Gastroesophageal sphincter (tissue), 3 donors: Measurements from ENCODE around the gene TCP10L.

Experiments
- CTCF ChIP-seq, 4 experiments: fragments of 200-600 bp in 2 of 4; fragments of 450-650 bp in 2 of 4; sonication (generic) in 1 of 4; IDR thresholded peaks; one replicate each; pipeline ENCODE4 v1.5.1; 2017 to 2019; ENCODE audit warnings: antibody characterized with exemption in 4 of 4, mild to moderate bottlenecking in 2 of 4, moderate library complexity in 2 of 4
- POLR2A ChIP-seq, 2 donors: fragments of 450-650 bp; IDR thresholded peaks; one replicate each; pipeline ENCODE4 v1.6.1; 2017; ENCODE audit warnings: antibody characterized with exemption in 2 of 2, mild to moderate bottlenecking in 2 of 2, moderate library complexity in 1 of 2
- POLR2AphosphoS5 ChIP-seq: sonication (generic); formaldehyde crosslinking; IDR thresholded peaks from one replicate; pipeline ENCODE4 v1.6.1; 2017; ENCODE audit warnings: antibody characterized with exemption

DNA sequence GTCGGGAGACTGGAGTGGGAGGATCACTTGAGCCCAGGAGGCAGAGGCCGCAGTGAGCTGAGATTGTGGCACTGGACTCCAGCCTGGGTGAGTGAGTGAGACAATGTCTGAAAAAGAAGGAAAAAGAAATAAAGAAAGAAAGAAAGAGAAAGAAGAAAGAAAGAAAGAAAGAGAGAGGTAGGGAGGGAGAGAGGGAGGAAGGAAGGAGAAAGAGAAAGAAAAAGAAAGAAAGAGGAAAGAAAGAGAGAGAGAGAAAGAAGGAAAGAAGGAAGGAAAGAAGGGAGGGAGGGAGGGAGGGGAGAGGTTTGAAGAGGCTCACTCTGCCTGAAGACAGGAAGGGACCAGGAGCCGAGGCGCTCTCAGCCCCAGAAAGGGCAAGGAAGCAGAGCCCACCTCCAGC lies 4.8 kb upstream of the TCP10L start:
- no peak for TF ChIP-seq CTCF (IDR thresholded peaks at IDR 0.05)
- TF ChIP-seq POLR2AphosphoS5 = no peak
- no peak for TF ChIP-seq POLR2A (IDR thresholded peaks at IDR 0.05)
